ENCODE data around the gene SELENOV. TPM values are rescaled to one million over a fixed set of nuclear protein-coding genes. Genes with fewer than 3 reads are reported as not detected.

SELENOV gene
- total and polyA plus RNA-seq, 4 donors = not detected

- no peak overlapping the region for H3K9ac ChIP-seq (ENCODE audit: insufficient read depth in 1 of 2, low read length in 2 of 2)
- TF ChIP-seq CTCF (IDR thresholded peaks at IDR 0.05; ENCODE audit: control extremely low read depth, extremely low read depth) = no peak
- H3K4me3 ChIP-seq = no peak overlapping the region
- H3K4me1 ChIP-seq (ENCODE audit: control insufficient read depth in 5 of 5, insufficient read depth in 5 of 5, low read length in 5 of 5) = no peaks in the 10 kb centered on the region
- H3K36me3 ChIP-seq (ENCODE audit: control insufficient read depth in 4 of 4, insufficient read depth in 4 of 4, low read length in 4 of 4) = peaks cover 51 to 85% (median 56%) of the 10 kb centered on the region in 4 donors
- DNase-seq = no peak
- no peak for ATAC-seq (ENCODE audit: insufficient read depth, low FRiP score)
- 81 to 89% methylated on average over 8 of the region's 8 CpGs for WGBS, 2 donors
- H3K27ac ChIP-seq (ENCODE audit: low read depth in 1 of 2, low read length in 1 of 2) = no peak overlapping the region
- no peaks in the 10 kb centered on the region for H3K27me3 ChIP-seq (ENCODE audit: control insufficient read depth in 3 of 3, insufficient read depth in 3 of 3, low read length in 2 of 3)
- H3K9me3 ChIP-seq (ENCODE audit: control insufficient read depth in 4 of 4, insufficient read depth in 3 of 4, low read length in 3 of 4) = peaks cover 0 to 2% (median 0%) of the 10 kb centered on the region in 4 donors
Measured at GRCh38 chr19:39471756-39472536, 43.0 kb upstream of the SELENOV start.

GRCh38 chr19:39472746-39473442 is 42.0 kb upstream of the SELENOV start:
- 93 to 94% methylated on average over 31 to 32 of the region's 32 CpGs for WGBS, 2 donors
- ATAC-seq (ENCODE audit: insufficient read depth, low FRiP score) = no peak
- H3K36me3 ChIP-seq (ENCODE audit: control insufficient read depth in 4 of 4, insufficient read depth in 4 of 4, low read length in 4 of 4) = peaks cover 47 to 80% (median 56%) of the 10 kb centered on the region in 4 donors

GRCh38 chr19:39473443-39473960 is 41.4 kb upstream of the SELENOV start:
- 90 to 91% methylated on average over 11 of the region's 11 CpGs for WGBS, 2 donors
- TF ChIP-seq CTCF (IDR thresholded peaks at IDR 0.05; ENCODE audit: control extremely low read depth, extremely low read depth) = no peak
- H3K9ac ChIP-seq (ENCODE audit: insufficient read depth in 1 of 2, low read length in 2 of 2) = no peak overlapping the region
- H3K27me3 ChIP-seq (ENCODE audit: control insufficient read depth in 3 of 3, insufficient read depth in 3 of 3, low read length in 2 of 3) = no peaks in the 10 kb centered on the region
- peaks cover 0 to 2% (median 0%) of the 10 kb centered on the region in 4 donors for H3K9me3 ChIP-seq (ENCODE audit: control insufficient read depth in 4 of 4, insufficient read depth in 3 of 4, low read length in 3 of 4)
- DNase-seq = no peak
- peaks cover 44 to 75% (median 51%) of the 10 kb centered on the region in 4 donors for H3K36me3 ChIP-seq (ENCODE audit: control insufficient read depth in 4 of 4, insufficient read depth in 4 of 4, low read length in 4 of 4)
- no peaks in the 10 kb centered on the region for H3K4me1 ChIP-seq (ENCODE audit: control insufficient read depth in 5 of 5, insufficient read depth in 5 of 5, low read length in 5 of 5)
- H3K27ac ChIP-seq (ENCODE audit: low read depth in 1 of 2, low read length in 1 of 2) = no peak overlapping the region
- no peak for ATAC-seq (ENCODE audit: insufficient read depth, low FRiP score)
- H3K4me3 ChIP-seq = no peak overlapping the region

More at GRCh38 chr19:39472746-39473442, 42.0 kb upstream of the SELENOV start:
- Histone ChIP-seq H3K4me1 (ENCODE audit: control insufficient read depth in 5 of 5, insufficient read depth in 5 of 5, low read length in 5 of 5) (no peaks in the 10 kb centered on the region), H3K4me3 (no peak overlapping the region), H3K9me3 (ENCODE audit: control insufficient read depth in 4 of 4, insufficient read depth in 3 of 4, low read length in 3 of 4) (peaks cover 0 to 2% (median 0%) of the 10 kb centered on the region in 4 donors), H3K27ac (ENCODE audit: low read depth in 1 of 2, low read length in 1 of 2) (no peak overlapping the region), H3K9ac (ENCODE audit: insufficient read depth in 1 of 2, low read length in 2 of 2) (no peak overlapping the region), H3K27me3 (ENCODE audit: control insufficient read depth in 3 of 3, insufficient read depth in 3 of 3, low read length in 2 of 3) (no peaks in the 10 kb centered on the region)
- no peak for DNase-seq
- no peak for TF ChIP-seq CTCF (IDR thresholded peaks at IDR 0.05; ENCODE audit: control extremely low read depth, extremely low read depth)
